Keratinocyte (primary cell): Measurements from ENCODE around the gene ITGAV. TPM values are rescaled to one million over a fixed set of nuclear protein-coding genes. Genes with fewer than 3 reads are reported as not detected.

Experiments
- DNase-seq: peaks from one replicate; pipeline ENCODE4 v3.0.0-alpha.2; 2011; ENCODE audit warnings: low read depth, missing footprints, low spot score
- FAIRE-seq: peaks from 2 replicates; lab custom pipeline; 2011; peaks lifted over from hg19 to GRCh38; lab: Jason Lieb, UNC
- H2AFZ ChIP-seq: 2 replicates; pipeline ENCODE4 v1.6.0; 2012; ENCODE audit warnings: low read length, control low read depth, inconsistent platforms; ENCODE audit not compliant: control insufficient read depth
- H3K27ac ChIP-seq: 2 replicates; pipeline ENCODE4 v1.5.1; 2011; ENCODE audit warnings: low read length; ENCODE audit not compliant: control insufficient read depth, insufficient read depth
- H3K27me3 ChIP-seq: 3 replicates; pipeline ENCODE4 v1.6.0; 2011; ENCODE audit warnings: low read length; ENCODE audit not compliant: control insufficient read depth, insufficient read depth; ENCODE audit errors: extremely low read depth
- H3K36me3 ChIP-seq, 2 experiments: 2 replicates in 1 of 2; 3 replicates in 1 of 2; pipeline ENCODE4 v1.5.1; 2011; ENCODE audit warnings: low read length in 2 of 2, mild to moderate bottlenecking in 1 of 2; ENCODE audit not compliant: control insufficient read depth in 2 of 2, insufficient read depth in 2 of 2; ENCODE audit errors: extremely low read depth in 1 of 2
- H3K4me1 ChIP-seq: 3 replicates; pipeline ENCODE4 v1.5.1; 2011; ENCODE audit warnings: low read length; ENCODE audit not compliant: control insufficient read depth, insufficient read depth; ENCODE audit errors: extremely low read depth
- H3K4me2 ChIP-seq: 3 replicates; pipeline ENCODE4 v1.6.0; 2011; ENCODE audit warnings: low read depth, low read length; ENCODE audit not compliant: control insufficient read depth, insufficient read depth; ENCODE audit errors: extremely low read depth
- H3K4me3 ChIP-seq, 3 experiments: fragments of 200-600 bp in 1 of 3; sonication (generic) in 1 of 3; 2 replicates in 2 of 3; 3 replicates in 1 of 3; pipeline ENCODE4 v1.5.1; 2011 to 2016; ENCODE audit warnings: low read length in 3 of 3, mild to moderate bottlenecking in 3 of 3, control low read depth in 2 of 3, inconsistent platforms in 1 of 3, low read depth in 1 of 3, mixed read lengths in 1 of 3, mixed run types in 1 of 3, moderate library complexity in 1 of 3; ENCODE audit not compliant: control insufficient read depth in 2 of 3, insufficient read depth in 2 of 3; ENCODE audit errors: extremely low read depth in 1 of 3
- H3K79me2 ChIP-seq: 2 replicates; pipeline ENCODE4 v1.6.0; 2012; ENCODE audit warnings: low read length; ENCODE audit not compliant: control insufficient read depth, insufficient read depth
- H3K9ac ChIP-seq: 3 replicates; pipeline ENCODE4 v1.6.0; 2011; ENCODE audit warnings: low read length; ENCODE audit not compliant: control insufficient read depth, insufficient read depth; ENCODE audit errors: extremely low read depth
- H3K9me1 ChIP-seq: 3 replicates; pipeline ENCODE4 v1.6.0; 2011; ENCODE audit warnings: low read length; ENCODE audit not compliant: control insufficient read depth, insufficient read depth; ENCODE audit errors: extremely low read depth
- H3K9me3 ChIP-seq: 2 replicates; pipeline ENCODE4 v1.5.1; 2012; ENCODE audit warnings: low read depth, low read length; ENCODE audit not compliant: control insufficient read depth
- H4K20me1 ChIP-seq: 3 replicates; pipeline ENCODE4 v1.6.0; 2011; ENCODE audit warnings: low read length; ENCODE audit not compliant: control insufficient read depth, insufficient read depth; ENCODE audit errors: extremely low read depth
- EZH2 ChIP-seq: IDR thresholded peaks from one replicate; pipeline ENCODE4 v1.6.1; 2012; ENCODE audit warnings: inconsistent platforms, mild to moderate bottlenecking, low read length, moderate library complexity
- dilution Hi-C: fragments of 300-500 bp; cut with MboI; formaldehyde crosslinking; loops from one replicate; pipeline ENCODE4 v1.7.0; 2020; ENCODE audit warnings: low sequenced_read_pairs; ENCODE audit not compliant: extremely low pct_ligation_motif_present
- polyA plus RNA-seq, 5 experiments: library from polyadenylated mRNA; depleted of rRNA in 3 of 5; stranded (reverse) in 3 of 5; stranded (forward) in 1 of 5; unstranded in 1 of 5; fragments of >200 nt; gene quantifications; 1 replicate in 1 of 5; 2 replicates in 3 of 5; 3 replicates in 1 of 5; pipeline versions ENCODE4 v1.2.1 to v1.2.3, GENCODE V29; 2011 to 2012; ENCODE audit warnings: missing spikeins in 2 of 5, low read depth in 1 of 5, low replicate concordance in 1 of 5
- TF ChIP-seq, protein P1 (sequence below), 3 experiments: IDR thresholded peaks in 1 of 3; conservative IDR thresholded peaks in 1 of 3; optimal IDR thresholded peaks in 1 of 3; 2 replicates in 2 of 3; 3 replicates in 1 of 3; pipeline versions ENCODE3 to v1.5.1; 2011; ENCODE audit warnings: low read length in 3 of 3, mild to moderate bottlenecking in 3 of 3, moderate library complexity in 2 of 3, control low read depth in 1 of 3, inconsistent platforms in 1 of 3; ENCODE audit not compliant: insufficient read depth in 2 of 3; ENCODE audit errors: extremely low read depth in 1 of 3

Gene ITGAV
- polyA plus RNA-seq, 1 donor (not counting 4 experiments of a cell fraction or from before 2014, with no cell fraction given) = 63.7 TPM

DNA sequence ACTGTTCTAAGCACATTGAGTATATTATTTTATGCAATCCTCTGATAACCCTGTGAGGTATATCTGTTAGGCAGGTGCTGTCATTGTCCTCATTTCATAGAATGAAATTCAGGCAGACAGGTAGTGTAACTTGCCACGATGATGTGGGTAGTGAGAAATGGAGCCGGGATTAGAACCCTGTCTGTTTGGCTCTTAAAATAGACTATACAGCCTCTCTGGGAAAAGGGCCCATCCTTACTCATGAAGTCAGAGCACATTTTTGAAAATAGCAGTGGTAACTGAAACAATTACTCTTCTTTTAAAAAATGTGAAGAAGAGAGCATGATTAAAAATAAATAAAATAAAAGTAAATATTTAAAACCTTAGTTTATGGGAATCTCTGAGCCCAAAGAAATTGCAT lies 127.0 kb downstream of the ITGAV start:
- Histone ChIP-seq H3K9ac (no peak overlapping the region), H3K79me2 (no peaks in the 10 kb centered on the region), H3K4me3 (no peak overlapping the region), H3K4me1 (no peaks in the 10 kb centered on the region), H3K4me2 (no peak overlapping the region), H2AFZ (no peak overlapping the region), H4K20me1 (no peaks in the 10 kb centered on the region), H3K9me1 (no peaks in the 10 kb centered on the region), H3K27ac (no peak overlapping the region), H3K36me3 (no peaks in the 10 kb centered on the region), H3K9me3 (no peaks in the 10 kb centered on the region), H3K27me3 (no peaks in the 10 kb centered on the region)
- TF ChIP-seq EZH2 = no peak
- TF ChIP-seq, protein P1, sequence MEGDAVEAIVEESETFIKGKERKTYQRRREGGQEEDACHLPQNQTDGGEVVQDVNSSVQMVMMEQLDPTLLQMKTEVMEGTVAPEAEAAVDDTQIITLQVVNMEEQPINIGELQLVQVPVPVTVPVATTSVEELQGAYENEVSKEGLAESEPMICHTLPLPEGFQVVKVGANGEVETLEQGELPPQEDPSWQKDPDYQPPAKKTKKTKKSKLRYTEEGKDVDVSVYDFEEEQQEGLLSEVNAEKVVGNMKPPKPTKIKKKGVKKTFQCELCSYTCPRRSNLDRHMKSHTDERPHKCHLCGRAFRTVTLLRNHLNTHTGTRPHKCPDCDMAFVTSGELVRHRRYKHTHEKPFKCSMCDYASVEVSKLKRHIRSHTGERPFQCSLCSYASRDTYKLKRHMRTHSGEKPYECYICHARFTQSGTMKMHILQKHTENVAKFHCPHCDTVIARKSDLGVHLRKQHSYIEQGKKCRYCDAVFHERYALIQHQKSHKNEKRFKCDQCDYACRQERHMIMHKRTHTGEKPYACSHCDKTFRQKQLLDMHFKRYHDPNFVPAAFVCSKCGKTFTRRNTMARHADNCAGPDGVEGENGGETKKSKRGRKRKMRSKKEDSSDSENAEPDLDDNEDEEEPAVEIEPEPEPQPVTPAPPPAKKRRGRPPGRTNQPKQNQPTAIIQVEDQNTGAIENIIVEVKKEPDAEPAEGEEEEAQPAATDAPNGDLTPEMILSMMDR (optimal IDR thresholded peaks at IDR 0.05 in 1 of 3, IDR thresholded peaks at IDR 0.05 in 1 of 3, conservative IDR thresholded peaks at IDR 0.05 in 1 of 3; ENCODE audit: extremely low read depth in 1 of 3, insufficient read depth in 2 of 3, low read length in 3 of 3) = no peak
- FAIRE-seq (no peak), DNase-seq (no peak)
- dilution Hi-C loops = no loop called here

DNA sequence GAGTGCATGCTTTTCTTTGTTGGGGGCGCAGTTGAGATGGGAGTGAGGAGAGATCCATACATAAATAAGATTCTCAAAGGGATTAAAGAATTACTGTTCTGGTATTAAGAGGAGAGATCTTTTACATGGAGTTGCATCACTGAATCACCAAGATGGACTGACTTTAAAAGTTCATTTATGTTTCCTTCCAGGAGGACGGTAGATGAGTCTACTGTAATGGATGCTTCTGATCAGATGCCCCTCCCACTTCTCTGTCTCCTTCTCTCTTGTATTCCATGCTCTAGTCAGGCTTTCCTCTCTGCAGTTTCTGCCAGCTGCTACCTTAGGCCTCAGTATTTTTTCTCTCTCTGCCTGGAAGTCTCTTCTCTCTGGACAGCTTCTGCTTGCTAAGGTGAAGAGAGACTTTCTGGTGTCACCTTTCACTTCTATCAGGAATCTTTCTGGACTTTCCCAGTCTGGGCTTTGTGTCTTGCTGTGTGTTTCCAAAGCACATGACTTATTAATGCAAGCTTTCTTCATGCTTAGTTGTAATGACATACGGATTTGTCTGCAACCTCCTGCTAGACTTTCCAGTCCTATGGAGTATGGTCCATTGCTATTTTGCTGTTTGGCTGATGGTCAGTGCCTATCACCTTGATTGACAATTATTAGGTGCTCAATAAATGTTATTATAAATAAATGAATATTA lies 127.6 kb downstream of the ITGAV start:
- Histone ChIP-seq H3K4me3 (no peak overlapping the region), H3K36me3 (no peaks in the 10 kb centered on the region), H3K9ac (no peak overlapping the region), H2AFZ (no peak overlapping the region), H3K4me1 (no peaks in the 10 kb centered on the region), H4K20me1 (no peaks in the 10 kb centered on the region), H3K9me1 (no peaks in the 10 kb centered on the region), H3K27me3 (no peaks in the 10 kb centered on the region), H3K9me3 (no peaks in the 10 kb centered on the region), H3K4me2 (no peak overlapping the region), H3K79me2 (no peaks in the 10 kb centered on the region), H3K27ac (no peak overlapping the region)
- FAIRE-seq = peak; percentile 32
- DNase-seq = no peak
- TF ChIP-seq, protein P1 (optimal IDR thresholded peaks at IDR 0.05 in 1 of 3, IDR thresholded peaks at IDR 0.05 in 1 of 3, conservative IDR thresholded peaks at IDR 0.05 in 1 of 3; ENCODE audit: extremely low read depth in 1 of 3, insufficient read depth in 2 of 3, low read length in 3 of 3) = no peak
- no peak for TF ChIP-seq EZH2
- dilution Hi-C loops = no loop called here
